Lower lobe of right lung (tissue), 2 donors: ENCODE data around the gene OPN1SW. TPM values are rescaled to one million over a fixed set of nuclear protein-coding genes. Genes with fewer than 3 reads are reported as not detected.

Experiments
- ATAC-seq, 2 donors: fragments of 200-7000 bp; cut with Tn5 transposase; one replicate each; pipeline ENCODE4 v1.9.1; 2020 to 2022; ENCODE audit warnings: mild to moderate bottlenecking in 2 of 2, moderate library complexity in 2 of 2
- DNase-seq: peaks from one replicate; pipeline ENCODE4 v3.0.0-alpha.2; 2020
- H3K27ac ChIP-seq: fragments of 200-600 bp; one replicate; pipeline ENCODE4 v1.8.0; 2022
- H3K27me3 ChIP-seq: fragments of 200-600 bp; one replicate; pipeline ENCODE4 v1.8.0; 2022; ENCODE audit warnings: low read depth
- H3K36me3 ChIP-seq: fragments of 200-600 bp; one replicate; pipeline ENCODE4 v1.8.0; 2022; ENCODE audit warnings: mild to moderate bottlenecking
- H3K4me1 ChIP-seq: fragments of 200-600 bp; one replicate; pipeline ENCODE4 v1.8.0; 2022
- H3K4me3 ChIP-seq: fragments of 200-600 bp; one replicate; pipeline ENCODE4 v1.8.0; 2022; ENCODE audit warnings: mild to moderate bottlenecking
- H3K9me3 ChIP-seq: fragments of 200-600 bp; one replicate; pipeline ENCODE4 v1.8.0; 2022
- CTCF ChIP-seq: fragments of 200-600 bp; IDR thresholded peaks from one replicate; pipeline ENCODE4 v1.8.0; 2022; ENCODE audit warnings: antibody characterized with exemption, mild to moderate bottlenecking
- intact Hi-C: fragments of 100-400 bp; cut with DNase I; formaldehyde crosslinking; loops from one replicate; pipeline ENCODE4 v1.11.0; 2022
- total RNA-seq: library from RNA; stranded (reverse); fragmentation: NEBNext Ultra II Directional; extraction: Animal tissue kit (Norgen Biotek cat#: 25700); gene quantifications from one replicate; pipeline ENCODE4 v1.2.1, GENCODE V29; 2021
- donor health status: DM: no; HTN: yes; CAD: no; lungs with severe emphysema.

Gene OPN1SW
- total RNA-seq, 1 donor from 2014 or later: not detected

- no peak for TF ChIP-seq CTCF
- H3K4me1 ChIP-seq: peaks cover 42% of the 10 kb centered on the region
- H3K27me3 ChIP-seq: no peaks in the 10 kb centered on the region
- intact Hi-C loops: no loop called here
- H3K4me3 ChIP-seq: no peak overlapping the region
- no peak for ATAC-seq
- no peaks in the 10 kb centered on the region for H3K9me3 ChIP-seq
- H3K36me3 ChIP-seq: peaks cover 23% of the 10 kb centered on the region
- no peak for DNase-seq
- H3K27ac ChIP-seq: no peak overlapping the region
Observed at GRCh38 chr7:128745706-128746105, 29.9 kb downstream of the OPN1SW start.

GRCh38 chr7:128744366-128744905, 31.2 kb downstream of the OPN1SW start:
- Histone ChIP-seq H3K36me3 (peaks cover 10% of the 10 kb centered on the region), H3K4me3 (no peak overlapping the region), H3K27ac (no peak overlapping the region), H3K27me3 (no peaks in the 10 kb centered on the region), H3K4me1 (peaks cover 49% of the 10 kb centered on the region), H3K9me3 (no peaks in the 10 kb centered on the region)
- ATAC-seq (no peak), DNase-seq (no peak)
- TF ChIP-seq CTCF: no peak
- intact Hi-C loops: no loop called here

GRCh38 chr7:128743112-128743772, 32.4 kb downstream of the OPN1SW start:
- Histone ChIP-seq H3K4me1 (peaks cover 53% of the 10 kb centered on the region), H3K27me3 (no peaks in the 10 kb centered on the region), H3K36me3 (no peaks in the 10 kb centered on the region), H3K9me3 (no peaks in the 10 kb centered on the region), H3K27ac (no peak overlapping the region), H3K4me3 (no peak overlapping the region)
- DNase-seq (no peak), ATAC-seq (no peak)
- intact Hi-C loops: no loop called here
- TF ChIP-seq CTCF: no peak

GRCh38 chr7:128742206-128742605, 33.4 kb downstream of the OPN1SW start:
- DNase-seq (no peak), ATAC-seq (no peak)
- Histone ChIP-seq H3K36me3 (no peaks in the 10 kb centered on the region), H3K4me1 (peaks cover 53% of the 10 kb centered on the region), H3K27ac (no peak overlapping the region), H3K27me3 (no peaks in the 10 kb centered on the region), H3K4me3 (no peak overlapping the region), H3K9me3 (no peaks in the 10 kb centered on the region)
- intact Hi-C loops: no loop called here
- TF ChIP-seq CTCF: no peak

DNA sequence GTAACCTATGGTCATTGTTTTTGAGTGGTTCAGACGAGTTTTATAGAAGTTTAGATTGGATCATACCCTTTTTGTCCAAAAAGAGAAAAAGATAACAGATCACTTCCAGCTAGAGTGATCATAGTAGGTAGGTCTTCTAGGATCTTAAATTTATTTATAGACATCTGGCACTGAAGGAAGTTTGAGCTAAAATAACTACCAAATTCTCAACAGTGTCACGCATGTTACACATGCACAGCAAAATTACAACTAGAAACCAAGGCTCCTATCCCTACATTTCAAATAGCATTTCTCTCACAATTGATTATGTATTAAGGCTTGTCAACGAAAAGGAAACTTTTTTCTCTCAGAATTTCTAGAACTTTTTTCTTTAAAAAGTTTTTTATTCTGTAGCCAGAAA, 34.1 kb downstream of the OPN1SW start:
- Histone ChIP-seq H3K4me3 (no peak overlapping the region), H3K36me3 (no peaks in the 10 kb centered on the region), H3K27ac (no peak overlapping the region), H3K9me3 (no peaks in the 10 kb centered on the region), H3K27me3 (no peaks in the 10 kb centered on the region), H3K4me1 (peaks cover 53% of the 10 kb centered on the region)
- intact Hi-C loops: no loop called here
- ATAC-seq (no peak), DNase-seq (no peak)
- TF ChIP-seq CTCF: no peak
